Erythroblast (primary cell): ENCODE data around the gene ZP1.

Source experiments
- DNase-seq, 2 experiments: peaks; one replicate each; lab custom pipeline; 2025; lab: John Stamatoyannopoulos, UW
- GATA1 ChIP-seq: IDR thresholded peaks from 2 replicates; pipeline ENCODE4 v1.6.1; 2011; ENCODE audit warnings: low read depth, mild to moderate bottlenecking, control low read depth, low read length, moderate library complexity
- POLR2A ChIP-seq: IDR thresholded peaks from 2 replicates; pipeline ENCODE4 v1.6.1; 2011; ENCODE audit warnings: mild to moderate bottlenecking, low read length

The ZP1 gene

DNA sequence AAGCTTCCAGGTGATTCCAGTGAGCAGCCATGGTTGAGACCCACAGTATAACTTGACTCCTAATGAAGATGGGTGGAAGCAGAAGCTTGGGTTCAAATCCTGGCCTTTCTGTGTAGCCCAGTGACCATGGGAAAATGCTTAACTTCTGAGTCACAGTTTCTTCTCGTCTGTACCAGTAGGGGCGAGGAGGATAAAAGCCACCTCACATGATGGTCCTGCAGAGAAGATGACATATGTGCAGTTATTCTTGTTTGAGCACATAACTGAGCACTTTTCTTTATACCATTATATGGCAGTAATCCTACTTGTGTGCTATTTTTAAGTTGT is 51.6 kb downstream of the ZP1 start:
- TF ChIP-seq GATA1 (no peak), POLR2A (no peak)

DNA sequence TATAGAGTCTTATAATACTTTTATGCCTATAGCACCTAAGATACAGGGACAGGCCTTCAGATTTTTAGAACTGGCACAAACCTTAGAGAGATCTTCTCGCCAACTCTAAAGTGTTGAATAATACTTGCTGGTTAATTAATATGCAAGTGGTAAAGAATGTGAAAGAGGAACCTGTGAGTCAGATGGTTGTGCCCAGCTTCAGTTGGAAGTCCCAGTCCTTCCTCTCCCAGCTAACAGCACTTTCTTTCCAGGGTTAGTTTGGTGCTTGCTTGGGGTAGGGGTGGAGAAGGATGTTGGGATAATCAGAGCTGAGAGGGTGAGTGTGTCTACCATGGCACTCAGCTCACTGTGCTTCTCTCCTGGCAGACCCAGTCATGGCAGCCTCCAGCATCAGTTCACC is 52.0 kb downstream of the ZP1 start:
- DNase-seq: no peak
- no peak for TF ChIP-seq POLR2A
- TF ChIP-seq GATA1: no peak

More for the DNA sequence above, 51.6 kb downstream of the ZP1 start:
- DNase-seq: no peak

DNA sequence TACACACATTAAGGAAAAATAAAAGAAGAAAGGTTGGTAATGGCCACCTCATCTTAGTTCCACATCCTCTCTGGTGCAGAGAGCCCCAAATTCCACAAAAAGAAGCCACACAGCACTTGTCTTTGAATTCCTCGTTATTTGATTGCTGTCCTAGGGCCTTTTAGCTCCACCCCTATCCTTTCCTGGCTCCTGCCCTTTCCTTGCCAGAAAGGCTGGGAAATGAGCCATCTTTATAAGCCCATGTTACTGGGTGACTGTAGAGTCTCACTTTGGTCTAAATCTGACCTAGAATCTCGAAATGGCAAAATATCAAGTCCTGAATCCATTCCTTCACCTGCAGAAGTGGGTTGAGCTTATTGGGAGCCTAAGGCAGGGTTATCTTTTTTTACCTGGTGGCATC is 52.6 kb downstream of the ZP1 start:
- no peak for DNase-seq
- TF ChIP-seq POLR2A (no peak), GATA1 (no peak)

DNA sequence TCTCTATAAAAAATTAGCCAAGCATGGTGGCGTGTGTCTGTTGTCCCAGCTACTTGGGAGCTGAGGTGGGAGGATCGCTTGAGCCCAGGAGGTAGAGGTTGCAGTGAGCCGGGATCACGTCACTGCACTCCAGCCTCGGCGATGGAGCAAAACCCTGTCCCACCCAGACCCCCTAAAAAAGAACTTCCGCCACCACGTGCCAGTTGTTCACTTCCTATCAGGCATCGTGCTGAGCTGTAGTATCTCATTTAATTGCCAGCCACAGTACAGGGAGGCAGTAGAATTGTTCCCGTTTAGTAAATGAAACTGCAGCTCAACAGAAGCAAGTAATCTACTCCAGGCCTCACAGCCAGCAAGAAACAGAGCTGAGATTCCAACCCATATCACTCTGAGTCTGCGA is 53.9 kb downstream of the ZP1 start:
- TF ChIP-seq POLR2A: no peak
- TF ChIP-seq GATA1: no peak

DNA sequence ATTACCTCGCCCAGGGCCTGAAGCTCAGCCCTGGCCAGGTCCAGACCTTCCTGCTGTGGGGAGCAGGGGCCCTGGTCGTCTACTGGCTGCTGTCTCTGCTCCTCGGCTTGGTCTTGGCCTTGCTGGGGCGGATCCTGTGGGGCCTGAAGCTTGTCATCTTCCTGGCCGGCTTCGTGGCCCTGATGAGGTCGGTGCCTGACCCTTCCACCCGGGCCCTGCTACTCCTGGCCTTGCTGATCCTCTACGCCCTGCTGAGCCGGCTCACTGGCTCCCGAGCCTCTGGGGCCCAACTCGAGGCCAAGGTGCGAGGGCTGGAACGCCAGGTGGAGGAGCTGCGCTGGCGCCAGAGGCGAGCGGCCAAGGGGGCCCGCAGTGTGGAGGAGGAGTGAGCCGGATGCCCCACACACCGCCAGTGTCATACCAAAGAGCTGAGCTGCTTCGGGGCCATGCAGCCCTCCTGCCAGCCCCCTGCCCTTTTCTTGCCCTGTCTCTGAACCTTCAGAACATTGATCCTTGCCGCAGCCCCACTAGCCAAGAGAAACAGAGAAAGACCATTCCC is 54.5 kb downstream of the ZP1 start:
- no peak for TF ChIP-seq GATA1
- no peak for TF ChIP-seq POLR2A
- no peak for DNase-seq

More for the DNA sequence above, 53.9 kb downstream of the ZP1 start:
- no peak for DNase-seq

DNA sequence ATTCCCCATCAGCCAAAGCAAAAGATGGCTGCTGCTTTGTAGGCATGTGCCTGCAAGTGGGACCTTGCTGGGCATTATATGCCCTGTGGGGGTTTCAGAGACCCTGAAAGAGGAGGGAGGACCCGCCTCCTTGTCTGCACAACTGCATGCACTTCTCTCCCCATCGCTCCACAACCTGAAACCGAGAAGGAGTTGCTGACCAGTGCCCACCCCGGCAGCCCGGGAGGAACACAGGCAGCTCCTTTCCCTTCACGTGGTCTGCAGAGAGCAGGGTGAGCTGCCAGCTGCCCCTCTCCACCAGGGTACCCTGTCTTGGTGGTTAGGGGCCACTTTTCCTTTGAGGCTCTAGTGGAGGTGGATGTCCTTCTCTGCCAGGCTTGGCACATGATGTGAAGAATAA is 55.6 kb downstream of the ZP1 start:
- TF ChIP-seq GATA1 (no peak), POLR2A (no peak)
- DNase-seq: no peak

DNA sequence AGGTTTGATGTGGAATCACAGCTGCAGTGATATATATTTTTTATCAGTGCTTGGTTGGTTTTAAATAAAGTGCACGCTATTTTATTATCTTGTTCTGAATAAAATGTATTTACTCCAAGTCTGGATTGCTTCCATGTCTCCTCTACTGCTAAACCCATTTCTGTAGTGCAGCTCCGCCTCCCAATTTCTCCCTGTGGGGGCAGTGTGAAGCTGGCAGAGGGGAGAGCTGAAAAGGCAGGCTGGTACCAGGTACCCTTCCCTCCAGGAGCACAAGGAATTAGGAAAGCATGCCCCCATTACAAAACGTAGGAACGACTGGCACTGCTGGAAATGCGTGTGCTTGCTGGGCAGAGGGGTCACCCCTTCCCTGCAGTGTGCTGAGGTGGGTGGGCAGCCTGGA is 56.0 kb downstream of the ZP1 start:
- no peak for TF ChIP-seq GATA1
- no peak for TF ChIP-seq POLR2A
- DNase-seq: no peak

DNA sequence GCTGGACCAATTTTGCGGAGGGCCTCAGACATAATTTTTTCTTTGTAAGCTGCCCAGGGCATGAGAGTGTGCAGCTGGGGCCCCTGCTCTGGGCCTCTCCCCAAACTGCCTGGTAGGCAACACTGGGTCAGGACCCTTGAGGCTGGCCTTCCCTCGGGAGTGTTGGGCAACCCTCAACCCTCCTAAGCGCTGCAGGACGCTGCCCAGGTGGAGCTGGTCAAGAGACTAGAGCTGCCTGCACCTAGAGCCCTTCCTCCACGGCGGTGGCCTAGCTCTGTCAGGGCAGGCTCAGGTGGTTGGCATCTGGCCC is 56.4 kb downstream of the ZP1 start:
- TF ChIP-seq GATA1 (no peak), POLR2A (no peak)
- DNase-seq: no peak

DNA sequence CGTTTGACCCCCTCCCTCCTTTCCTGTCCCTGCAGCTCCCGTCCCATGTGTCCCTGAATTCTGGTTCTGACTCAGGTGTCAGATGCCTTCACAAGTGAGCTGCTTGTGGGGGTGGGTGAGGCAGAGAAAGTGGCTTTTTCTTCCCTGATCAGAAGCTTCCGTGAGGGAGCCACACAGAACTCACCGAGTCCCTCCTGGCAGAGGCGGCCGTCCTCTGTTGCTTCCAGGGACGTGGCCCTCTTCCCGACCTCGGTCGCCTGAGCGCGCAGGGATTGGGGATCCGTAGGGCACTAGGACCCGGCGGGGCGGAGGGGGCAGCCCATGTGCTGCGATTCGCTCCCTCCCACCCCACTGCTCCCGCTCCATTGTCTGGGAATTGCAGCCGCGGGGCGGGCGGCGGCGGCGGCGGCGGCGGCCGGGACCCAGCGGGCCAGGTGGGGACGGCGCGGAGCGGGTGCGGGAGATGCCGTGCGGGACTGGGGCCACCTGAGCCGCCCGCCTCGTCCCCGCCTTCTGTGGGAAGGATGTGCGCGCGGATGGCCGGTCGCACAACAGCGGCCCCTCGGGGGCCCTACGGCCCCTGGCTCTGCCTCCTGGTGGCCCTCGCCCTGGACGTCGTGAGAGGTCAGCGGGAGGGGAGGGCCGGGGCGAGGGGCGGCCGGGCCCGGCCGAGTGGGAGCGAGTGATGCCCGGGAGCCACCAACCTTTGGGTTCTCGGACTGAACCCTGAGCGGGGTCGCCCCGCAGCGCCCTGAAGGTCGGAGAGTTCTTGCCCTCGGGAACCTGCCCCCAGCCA is 57.0 kb downstream of the ZP1 start, which contains the start of gene TMEM132A:
Gene TMEM132A (plus strand): TSS at position 351 of the 796 bp plus-strand sequence. CDS start 174 bp downstream, at position 525.
- no peak for DNase-seq
- no peak for TF ChIP-seq GATA1
- TF ChIP-seq POLR2A: no peak
